ENCODE measurements around the gene RPN2.
A peak's percentile ranks its signal among the peaks of the same experiment; 100 is the strongest.

RPN2 gene

DNA sequence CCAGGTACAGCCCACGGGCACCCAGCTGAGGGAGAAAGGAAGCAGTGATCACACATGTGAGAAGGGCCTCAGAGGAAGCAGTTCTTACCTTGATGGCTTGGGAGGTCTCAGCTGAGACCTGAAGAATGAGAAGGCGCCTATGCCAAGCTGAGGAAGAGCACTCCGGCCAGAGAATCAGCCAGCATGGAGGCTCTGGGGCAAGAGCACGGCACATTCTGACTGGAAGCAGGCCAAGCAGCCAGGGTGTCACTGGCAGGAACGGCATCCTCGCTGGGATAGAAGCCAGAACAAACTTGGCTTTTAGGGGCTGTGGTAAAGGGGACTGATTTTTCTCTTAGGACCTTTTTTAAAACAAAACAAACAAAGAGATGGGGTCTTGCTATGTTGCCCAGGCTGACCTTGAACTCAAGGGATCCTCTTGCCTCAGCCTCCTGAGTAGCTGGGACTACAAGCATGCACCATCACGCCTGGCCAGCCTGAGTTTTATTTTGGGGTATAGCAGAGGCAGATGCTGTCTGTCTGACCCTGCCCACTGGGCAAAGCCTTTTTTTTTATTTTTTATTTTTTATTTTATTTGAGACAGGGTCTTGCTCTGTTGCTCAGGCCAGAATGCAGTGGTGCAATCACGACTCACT lies 64.9 kb downstream of the RPN2 start:
- DNase-seq = peak; percentile 10

DNA sequence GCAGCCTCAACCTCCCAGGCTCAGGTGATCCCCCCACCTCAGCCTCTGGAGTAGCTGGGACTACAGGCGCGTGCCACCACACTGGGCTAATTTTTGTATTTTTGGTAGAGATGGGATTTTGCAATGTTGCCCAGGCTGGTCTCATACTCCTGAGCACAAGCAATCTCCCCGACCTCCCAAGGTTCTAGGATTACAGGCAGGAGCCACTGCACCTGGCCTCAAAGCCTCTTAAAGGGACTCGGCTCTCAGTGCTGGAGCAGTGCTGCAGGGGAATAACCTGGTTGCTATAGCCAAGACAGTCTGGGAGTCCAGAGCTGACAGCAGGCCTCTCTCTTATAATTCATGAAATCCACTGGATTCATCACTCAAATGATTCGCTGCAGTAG lies 65.4 kb downstream of the RPN2 start:
- DNase-seq = no peak

DNA sequence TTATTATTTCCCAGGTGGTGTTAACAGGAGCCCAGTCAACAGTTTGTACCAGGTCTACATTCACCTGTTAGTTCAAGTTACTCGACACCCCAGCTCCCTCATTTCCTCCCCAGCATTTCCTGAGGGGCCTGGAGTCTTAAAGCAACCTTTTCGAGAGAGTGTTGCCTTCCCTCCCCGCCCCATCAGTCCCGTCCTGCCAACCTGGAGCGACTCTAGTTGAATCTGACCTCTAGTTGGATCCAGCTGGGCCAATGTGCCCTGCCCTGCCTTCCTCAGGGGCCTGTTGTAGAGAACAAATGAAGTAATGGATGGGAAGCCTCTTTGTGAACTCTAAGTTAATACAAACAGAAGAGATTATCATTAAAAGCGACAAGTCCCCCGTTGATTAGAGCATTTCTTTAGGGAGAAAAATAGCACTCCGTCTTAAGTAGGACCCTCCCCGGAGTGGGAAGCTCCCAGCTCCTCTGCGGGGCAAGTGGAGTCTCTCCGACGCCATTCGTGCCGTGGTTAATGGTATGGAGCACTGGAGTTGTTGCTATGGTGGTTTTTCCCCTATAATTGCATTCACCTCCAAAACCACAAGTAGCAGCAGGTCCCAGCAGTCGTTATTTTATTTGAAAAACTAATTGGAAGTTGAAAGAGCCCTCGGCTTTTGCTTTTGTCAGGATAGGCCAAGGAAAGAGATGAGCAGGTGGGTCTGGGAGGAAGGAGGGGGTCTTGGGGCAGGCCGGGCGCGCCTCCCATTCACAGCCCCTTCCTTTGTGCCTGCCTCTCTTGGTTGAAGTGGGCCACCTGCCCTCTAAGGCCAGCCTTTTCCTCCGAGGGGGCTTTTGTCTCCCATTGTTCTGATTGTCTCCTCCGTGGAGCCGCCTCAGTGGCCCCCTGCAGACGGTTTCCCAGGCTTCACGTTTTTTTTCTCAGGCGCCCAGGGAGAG lies 66.4 kb downstream of the RPN2 start:
- DNase-seq = no peak

DNA sequence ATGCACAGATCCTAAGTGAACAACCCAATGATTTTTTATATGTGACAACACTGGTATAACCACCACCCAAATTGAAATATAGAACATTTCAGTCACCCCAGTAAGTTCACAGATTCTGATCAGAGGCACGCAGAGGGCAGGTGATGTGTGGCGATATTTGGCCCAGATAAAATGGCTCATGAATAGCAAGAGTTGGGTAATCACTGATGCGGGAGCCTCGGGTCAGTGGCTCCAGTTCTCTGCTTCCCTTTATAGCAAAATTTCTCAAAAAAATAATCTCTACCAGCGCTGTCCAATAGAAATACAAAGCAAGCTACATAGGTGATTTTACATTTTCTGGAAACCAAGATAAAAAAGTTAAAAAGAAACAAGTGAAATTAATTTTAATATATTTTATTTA lies 67.6 kb downstream of the RPN2 start:
- no peak for DNase-seq

DNA sequence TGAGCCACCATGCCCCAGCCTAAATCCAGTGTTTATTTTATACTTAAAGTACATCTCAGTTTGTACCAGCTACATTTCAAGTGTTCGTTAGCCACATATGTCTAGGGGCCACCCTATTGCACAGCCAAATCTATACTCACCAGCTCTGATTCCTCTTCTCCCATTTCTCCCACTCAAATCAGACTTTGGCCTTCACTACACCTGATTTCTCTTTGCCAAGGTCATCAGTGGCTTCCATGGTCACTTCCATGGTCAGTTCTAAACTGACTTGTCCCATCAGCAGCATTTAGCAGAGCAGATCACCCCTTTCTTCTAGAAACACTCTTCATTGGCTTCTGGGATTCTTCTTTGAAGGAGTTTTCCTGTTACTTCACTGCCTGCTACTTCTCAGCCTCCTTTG lies 68.4 kb downstream of the RPN2 start:
- no peak for DNase-seq

DNA sequence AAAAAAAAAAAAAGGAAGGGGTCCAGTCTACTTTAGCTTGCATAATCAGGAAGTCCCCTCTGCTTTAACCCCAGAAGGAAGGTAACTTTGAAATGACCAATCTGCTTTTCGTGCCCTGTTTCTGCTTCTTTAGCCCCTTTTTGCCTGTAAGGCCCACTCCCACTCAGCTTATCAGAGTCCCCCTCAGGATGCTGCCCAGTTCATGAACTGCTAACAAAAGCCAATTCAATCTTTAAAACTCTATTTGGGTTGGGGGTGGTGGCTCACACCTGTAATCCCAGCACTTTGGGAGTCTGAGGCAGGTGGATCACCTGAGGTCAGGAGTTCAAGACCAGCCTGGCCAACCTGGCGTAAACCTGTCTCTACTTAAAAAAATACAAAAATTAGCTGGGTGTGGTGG lies 70.2 kb downstream of the RPN2 start:
- no peak for DNase-seq

DNA sequence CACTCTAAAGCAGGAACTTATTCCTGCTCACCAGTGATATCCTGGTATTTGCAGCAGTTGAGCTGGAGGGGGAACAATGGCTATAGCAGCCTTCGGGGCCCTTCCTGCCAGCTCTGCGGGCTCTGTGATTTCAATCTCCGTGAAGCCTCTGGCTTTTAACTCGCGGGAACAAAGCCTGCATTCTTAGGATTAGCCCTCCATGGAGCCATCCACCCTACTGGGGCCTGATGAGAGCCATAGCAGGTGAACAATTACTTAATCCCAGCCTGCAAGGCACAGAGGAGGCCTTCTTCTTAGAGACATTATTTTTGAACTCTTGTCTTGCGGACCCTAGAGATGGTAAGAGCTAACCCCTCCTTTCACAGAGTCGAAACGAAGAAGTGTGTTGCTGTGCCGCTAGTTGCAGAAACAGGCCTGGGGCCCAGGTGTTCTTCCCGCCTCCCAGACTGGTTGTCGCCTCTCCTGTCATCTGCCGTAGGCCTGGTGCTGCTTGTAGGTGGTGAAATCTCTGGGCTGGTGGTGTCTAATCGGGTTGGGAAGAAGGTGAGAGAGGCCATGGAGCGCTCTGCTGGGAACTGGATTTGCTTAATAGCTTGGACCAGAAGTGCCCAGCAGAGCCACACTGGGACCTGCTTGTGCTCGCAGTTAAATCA lies 72.8 kb downstream of the RPN2 start:
- no peak for DNase-seq

DNA sequence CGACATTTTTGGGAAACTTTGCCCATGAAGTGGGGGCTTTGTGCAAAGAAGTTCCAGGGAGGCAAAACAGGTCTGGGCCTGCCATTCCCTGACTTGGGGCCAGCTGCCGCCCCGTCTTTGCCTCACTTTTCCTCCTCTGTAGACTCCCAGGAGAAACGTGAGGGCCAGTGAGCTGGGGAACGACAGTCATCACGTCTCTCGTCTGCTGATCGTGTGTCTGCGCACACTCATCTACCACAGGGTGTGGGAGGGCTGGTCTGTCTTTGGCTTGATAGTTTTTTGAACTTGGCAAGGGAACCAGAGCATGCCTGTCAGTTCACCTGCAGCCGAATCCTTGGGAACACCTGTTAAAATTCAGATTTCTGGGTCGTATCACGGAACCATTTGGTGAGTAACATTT lies 74.0 kb downstream of the RPN2 start:
- DNase-seq = no peak

DNA sequence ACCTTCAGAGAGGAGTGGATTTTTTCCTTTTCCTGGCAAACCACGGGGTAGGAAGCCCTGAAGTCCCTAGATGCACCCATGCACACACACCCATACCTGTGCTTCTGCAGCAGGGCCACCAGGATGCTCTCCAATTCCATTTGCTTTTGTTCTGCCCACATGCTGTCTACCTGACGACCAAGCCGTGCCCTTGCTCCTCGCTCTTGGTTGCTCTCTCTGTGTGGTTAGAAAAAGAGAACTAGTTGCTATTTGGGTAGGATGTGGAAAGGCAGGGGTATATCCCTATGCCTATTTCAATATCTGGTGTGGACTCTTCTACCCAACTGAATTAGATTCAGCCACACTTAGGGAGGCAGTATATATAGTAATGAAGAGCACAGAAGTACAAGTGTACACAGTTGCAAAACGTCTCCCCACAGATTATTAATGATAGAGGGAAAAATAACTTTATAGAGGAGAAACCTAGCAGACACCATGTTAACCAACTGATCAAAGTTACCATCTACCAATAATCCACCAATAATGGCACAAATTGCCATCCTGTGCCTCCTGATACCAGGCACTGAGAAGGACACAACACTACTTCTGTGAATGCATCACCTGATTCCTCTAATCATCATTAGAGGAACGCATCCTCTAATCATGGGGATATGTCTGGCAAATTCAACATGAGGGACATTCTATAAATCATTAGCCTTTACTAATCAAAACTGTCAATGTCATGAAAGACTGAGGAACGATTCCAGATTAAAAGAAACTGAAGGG lies 75.2 kb downstream of the RPN2 start:
- no peak for DNase-seq

DNA sequence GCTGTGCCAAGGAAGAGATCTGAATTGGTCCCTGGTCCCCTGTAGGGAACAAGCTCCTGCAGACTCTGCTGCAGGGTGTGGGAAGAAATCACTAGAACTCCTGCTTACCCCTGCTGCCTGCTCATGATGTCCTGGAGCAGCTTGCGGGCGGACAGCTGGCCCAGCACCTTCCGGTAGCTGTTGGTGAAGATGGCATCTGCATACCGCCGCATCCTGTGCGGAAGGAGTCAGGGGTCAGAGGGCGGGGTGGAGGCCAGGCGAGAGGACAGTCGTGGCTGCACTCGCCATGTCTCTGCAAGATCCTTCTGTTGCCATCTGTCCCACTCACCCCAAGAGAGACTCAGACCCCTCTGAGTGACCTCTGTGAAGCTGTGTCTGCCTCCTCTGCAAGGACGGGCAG lies 77.2 kb downstream of the RPN2 start:
- DNase-seq = no peak

DNA sequence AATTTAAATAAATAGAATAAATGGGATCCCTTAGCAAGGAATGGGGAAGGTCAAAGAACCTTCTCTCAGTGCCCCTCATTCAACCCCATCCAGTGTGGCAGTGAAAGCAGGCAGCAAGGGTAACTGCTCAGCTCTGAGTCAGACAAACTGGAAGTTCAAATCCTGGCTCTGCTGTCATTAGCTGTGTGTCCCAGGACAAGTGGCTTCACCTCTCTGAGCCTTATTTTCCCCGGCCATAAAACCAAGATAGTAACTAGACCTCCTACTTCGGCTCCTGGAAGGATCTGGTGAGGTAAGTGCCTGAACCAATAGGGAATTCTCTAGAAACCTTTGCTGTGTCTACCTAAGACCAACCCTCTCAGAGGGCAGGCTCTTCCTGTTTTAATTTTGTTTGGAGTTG lies 78.4 kb downstream of the RPN2 start:
- DNase-seq = no peak

DNA sequence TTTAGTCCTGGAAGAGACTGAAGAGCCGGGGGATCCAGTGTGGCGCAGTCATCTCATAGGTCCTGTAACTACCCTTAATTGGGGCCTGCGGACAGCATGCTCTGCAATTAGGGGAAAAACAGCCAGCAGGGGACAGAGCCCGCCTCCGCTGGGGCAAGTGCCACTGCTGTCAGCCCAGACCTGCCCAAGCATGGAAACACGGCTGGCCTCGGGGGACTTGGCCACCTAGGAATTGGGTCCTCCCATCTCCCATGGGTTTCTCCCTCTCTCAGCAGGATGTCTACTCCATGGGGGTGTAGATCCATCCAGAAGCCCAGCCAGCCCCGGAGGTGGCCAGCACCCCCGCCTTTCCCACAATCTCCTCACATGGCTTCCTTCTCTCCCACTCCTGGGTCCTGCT lies 78.9 kb downstream of the RPN2 start:
- no peak for DNase-seq

DNA sequence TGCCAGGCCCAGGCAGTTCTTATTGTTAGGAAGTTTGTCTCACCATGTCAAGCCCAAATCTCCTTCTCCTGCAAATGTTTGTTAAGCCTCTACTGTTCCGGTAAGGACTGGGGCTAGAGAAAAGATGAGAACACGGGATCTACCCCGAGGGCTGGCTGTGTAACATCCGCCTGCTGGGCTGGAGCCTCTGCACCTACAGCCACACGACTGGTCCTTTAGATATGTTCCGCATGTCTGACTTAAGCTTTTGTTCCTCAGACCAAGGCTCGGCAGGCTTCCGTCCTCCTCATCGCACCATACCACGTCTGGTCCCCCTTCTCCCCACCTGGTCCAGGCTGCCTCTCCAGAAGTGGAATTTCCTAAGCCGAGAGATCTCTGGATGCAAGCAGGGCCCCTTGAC lies 79.9 kb downstream of the RPN2 start:
- no peak for DNase-seq

DNA sequence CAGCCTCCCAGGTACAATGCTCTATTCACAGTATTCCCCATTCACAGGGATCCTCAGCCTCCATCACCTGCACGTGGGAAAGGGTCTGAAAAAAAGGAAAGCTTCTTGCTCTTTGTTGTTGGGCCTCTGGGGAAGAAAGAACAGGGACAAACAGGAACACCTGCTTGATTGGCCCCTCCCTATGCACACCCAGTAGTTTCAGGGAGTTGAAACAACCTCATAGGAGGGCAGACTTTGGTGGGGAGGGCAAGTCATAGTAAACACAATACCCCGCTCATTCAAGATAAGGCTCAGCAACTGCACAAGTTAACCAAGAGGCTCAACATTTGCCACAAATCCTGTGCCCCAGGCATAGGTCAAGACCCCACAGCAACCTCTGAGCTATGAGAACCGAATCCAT lies 80.7 kb downstream of the RPN2 start:
- DNase-seq = no peak

DNA sequence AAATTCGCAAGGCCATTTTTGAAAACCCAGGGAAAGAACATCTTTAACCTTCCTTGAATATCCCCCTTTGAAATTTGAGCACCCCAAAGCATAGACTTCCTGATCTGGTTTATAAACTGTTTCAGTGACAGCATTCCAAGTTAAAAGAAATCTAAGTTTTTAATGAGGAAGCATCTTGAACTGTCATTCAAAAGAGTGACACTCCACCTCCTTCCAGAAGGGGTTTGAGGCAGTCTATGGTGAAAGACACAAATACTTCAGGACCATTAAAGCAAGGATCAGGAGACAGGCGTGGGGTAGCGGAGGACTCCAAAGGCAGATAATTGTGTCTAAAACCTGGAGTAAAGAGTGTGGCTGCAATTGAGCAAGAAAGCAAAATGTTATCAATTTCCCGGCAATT lies 81.8 kb downstream of the RPN2 start:
- DNase-seq = no peak

DNA sequence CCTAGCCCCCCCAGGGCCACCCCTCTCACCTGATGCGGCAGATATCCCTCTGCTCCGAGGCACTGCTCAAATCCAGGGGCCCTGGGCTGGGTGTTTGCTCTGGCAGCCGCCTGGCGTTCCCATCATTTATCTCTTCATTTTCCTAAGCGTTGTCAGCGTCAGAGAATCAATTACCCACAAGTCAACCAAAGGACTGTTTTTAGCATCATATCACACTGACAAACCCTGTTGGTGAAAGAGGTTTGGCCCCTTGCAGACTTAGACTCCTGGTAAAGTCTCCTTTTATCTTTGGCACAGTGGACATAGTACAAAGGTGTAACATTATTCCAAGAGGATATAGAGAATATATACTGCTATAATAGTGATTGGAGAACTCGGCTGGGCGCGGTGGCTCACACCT lies 82.6 kb downstream of the RPN2 start, which contains the start of gene GHRH:
Gene GHRH (minus strand): TSS at position 101 of the 400 bp plus-strand sequence. CDS start 4,925 bp downstream, outside the sequence.
- DNase-seq = no peak

DNA sequence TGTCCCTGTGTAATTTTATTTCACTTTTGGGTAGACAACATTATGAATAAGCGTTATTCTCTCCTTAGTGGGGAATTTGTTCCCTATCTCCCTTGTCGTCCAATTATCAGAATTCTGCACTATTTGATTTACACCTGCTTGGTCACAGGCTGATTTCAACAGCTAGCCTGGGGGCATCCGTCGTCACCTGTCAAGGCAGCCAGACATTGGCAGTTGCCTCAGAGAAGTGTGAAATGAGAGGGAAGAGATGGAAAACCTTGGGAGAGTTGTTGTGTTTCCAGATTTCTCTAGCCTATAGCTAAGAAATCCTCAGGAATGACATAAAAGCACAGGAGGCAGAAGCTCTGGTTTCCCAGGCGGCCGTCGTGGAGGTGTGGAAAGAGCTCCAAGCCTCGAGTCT lies 83.4 kb downstream of the RPN2 start:
- no peak for DNase-seq

DNA sequence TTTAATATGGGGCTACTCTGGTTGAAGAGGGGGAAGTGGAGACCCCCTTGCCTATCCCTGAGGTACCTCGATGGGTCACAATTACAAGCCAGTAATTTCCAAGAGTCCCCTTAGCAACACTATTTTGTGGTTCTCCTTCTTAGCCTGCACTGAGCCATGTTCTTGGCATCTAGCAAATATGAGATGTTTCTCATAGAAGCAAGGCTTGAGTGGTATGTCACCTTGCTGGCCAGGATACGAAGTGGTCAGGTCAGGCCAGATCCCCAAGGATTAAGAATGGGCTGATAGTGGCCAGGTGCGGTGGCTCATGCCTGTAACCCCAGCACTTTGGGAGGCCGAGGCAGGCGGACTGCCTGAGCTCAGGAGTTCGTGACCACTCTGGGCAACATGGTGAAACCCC lies 84.6 kb downstream of the RPN2 start:
- DNase-seq = no peak

DNA sequence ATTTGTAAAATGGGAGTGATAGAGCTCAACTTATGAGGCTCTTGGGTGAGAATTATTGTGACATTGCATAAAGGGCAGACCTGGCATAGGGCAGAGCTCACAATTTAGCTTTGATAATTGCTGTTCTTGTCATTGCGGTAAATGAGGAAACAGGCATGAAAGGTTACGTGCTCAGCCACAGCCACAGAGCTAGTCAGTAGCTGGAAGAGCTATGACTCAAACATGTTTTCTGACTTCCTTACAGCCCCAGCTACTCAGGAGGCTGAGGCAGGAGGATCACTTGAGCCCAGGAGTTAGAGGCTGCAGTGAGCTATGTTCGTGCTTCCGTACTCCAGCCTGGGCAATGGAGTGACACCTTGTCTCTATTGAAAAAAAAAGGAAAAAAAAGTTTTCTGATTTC lies 86.0 kb downstream of the RPN2 start:
- no peak for DNase-seq

DNA sequence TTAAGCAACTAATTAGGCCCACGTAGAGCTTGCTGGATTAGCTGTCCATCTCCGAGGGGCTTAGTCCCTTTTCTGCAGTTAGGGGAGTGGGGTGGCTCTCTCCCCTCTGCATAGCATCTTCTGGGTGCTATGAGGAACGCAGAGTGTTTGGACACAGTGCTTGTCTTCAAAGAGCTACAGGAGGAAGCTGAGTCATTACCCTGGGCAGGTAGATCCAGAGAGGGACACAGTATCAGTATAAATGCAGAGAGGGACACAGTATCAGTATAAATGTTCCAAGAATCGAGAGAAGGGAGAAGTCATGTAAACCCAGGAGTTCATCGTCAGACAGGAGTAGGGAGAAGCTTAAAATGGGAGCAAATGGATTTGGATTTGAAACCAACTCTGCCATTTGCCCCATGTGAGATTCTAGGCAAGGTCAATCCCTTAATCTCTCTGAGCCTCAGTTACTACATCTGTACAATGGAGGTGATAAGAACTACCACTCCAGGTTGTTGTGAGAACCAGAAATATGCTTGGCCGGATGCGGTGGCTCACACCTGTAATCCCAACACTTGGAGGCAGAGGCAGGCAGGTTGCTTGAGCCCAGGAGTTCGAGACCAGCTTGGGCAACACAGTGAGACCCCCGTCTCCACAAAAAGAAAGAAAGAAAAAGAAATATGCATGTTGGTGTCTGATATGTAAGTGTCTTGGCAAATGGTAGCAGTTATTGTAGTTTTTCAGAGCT lies 88.0 kb downstream of the RPN2 start:
- no peak for DNase-seq

DNA sequence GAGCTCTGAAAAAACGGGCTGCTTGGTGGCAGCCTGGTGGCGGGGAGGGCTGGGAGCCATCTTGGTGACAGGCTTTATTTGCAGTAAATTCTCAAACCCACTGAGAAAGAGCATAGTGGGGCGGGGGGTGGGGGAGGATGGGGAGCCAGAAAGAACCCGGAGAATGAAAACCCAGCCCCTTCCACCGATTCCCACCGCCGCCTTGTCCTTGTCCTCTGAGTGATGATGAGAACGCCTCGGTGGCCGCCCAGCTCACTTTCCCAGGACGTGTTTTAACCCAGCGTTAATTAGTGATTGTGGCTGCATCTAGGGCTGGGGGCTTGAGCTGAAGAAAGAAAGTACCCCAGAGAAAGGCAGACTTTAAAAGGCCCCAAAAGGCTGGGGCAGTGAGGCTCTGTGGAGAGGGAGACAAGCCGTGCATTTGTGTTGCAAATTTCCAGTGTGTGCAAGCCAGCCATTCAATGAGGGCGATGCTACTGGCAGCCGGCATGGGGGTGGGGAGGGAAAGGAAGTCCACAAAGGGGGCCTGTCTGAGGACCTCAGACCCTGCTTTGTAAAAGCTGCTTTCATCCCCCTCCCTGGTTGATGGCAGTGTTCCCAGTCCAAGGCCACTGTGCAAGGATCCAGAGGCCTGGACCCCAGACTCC lies 88.7 kb downstream of the RPN2 start:
- DNase-seq = no peak

All from activated effector memory CD4-positive, alpha-beta T cell treated with anti-CD3 and anti-CD28 coated beads, Interleukin-2, amount 50 U/mL, for 16 hours (primary cell).